OCI-LY3 (cell line): Measurements from ENCODE around the gene SAMD10.
A peak's percentile ranks its signal among the peaks of the same experiment; 100 is the strongest.

Experiments
- EZH2phosphoT487 ChIP-seq: fragments of 200-600 bp; shearing (Covaris generic); IDR thresholded peaks from 2 replicates; pipeline ENCODE4 v1.6.1; 2018; ENCODE audit warnings: antibody characterized with exemption, mixed run types, low read depth
- TF ChIP-seq, protein P1 (sequence below): fragments of 200-600, 300-600 bp; sonication (generic); IDR thresholded peaks from 2 replicates; pipeline ENCODE4 v1.5.1; 2014; ENCODE audit warnings: antibody characterized with exemption, low read length, low read depth

- no peak for TF ChIP-seq EZH2phosphoT487
- TF ChIP-seq, protein P1, sequence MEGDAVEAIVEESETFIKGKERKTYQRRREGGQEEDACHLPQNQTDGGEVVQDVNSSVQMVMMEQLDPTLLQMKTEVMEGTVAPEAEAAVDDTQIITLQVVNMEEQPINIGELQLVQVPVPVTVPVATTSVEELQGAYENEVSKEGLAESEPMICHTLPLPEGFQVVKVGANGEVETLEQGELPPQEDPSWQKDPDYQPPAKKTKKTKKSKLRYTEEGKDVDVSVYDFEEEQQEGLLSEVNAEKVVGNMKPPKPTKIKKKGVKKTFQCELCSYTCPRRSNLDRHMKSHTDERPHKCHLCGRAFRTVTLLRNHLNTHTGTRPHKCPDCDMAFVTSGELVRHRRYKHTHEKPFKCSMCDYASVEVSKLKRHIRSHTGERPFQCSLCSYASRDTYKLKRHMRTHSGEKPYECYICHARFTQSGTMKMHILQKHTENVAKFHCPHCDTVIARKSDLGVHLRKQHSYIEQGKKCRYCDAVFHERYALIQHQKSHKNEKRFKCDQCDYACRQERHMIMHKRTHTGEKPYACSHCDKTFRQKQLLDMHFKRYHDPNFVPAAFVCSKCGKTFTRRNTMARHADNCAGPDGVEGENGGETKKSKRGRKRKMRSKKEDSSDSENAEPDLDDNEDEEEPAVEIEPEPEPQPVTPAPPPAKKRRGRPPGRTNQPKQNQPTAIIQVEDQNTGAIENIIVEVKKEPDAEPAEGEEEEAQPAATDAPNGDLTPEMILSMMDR = peak; percentile 88
Measured at GRCh38 chr20:63980806-63981728, 1.6 kb upstream of the SAMD10 start, which contains the start of gene PRPF6.
